Measurements from ENCODE around the gene CYLD.

- TF ChIP-seq CTCF (IDR thresholded peaks at IDR 0.05) (no peak), POLR2A (IDR thresholded peaks at IDR 0.05) (no peak)
Observed at GRCh38 chr16:50708373-50709060, 33.4 kb upstream of the CYLD start.
